Fibroblast of mammary gland (primary cell): ENCODE measurements around the gene SHTN1.
A peak's percentile ranks its signal among the peaks of the same experiment; 100 is the strongest.

Experiments
- DNase-seq: peaks from one replicate; pipeline ENCODE4 v3.0.0-alpha.2; 2010; ENCODE audit warnings: low read depth
- H3K4me3 ChIP-seq: 2 replicates; pipeline ENCODE4 v1.5.1; 2011; ENCODE audit warnings: low read depth, mild to moderate bottlenecking, low read length, moderate library complexity; ENCODE audit not compliant: control insufficient read depth
- CTCF ChIP-seq: conservative IDR thresholded peaks from 2 replicates; pipeline ENCODE4 v1.5.1; 2011; ENCODE audit warnings: low read depth, low read length, inconsistent platforms; ENCODE audit not compliant: control insufficient read depth, insufficient read depth

The SHTN1 gene

GRCh38 chr10:116960066-116960776 lies 44.8 kb downstream of the SHTN1 start:
- TF ChIP-seq CTCF, result no peak
- DNase-seq, result peak; percentile 74
- H3K4me3 ChIP-seq, result no peak overlapping the region

GRCh38 chr10:116952729-116953128 lies 52.3 kb downstream of the SHTN1 start:
- TF ChIP-seq CTCF, result no peak

GRCh38 chr10:116948530-116948870 lies 56.5 kb downstream of the SHTN1 start:
- TF ChIP-seq CTCF, result no peak
- no peak overlapping the region for H3K4me3 ChIP-seq
- DNase-seq, result no peak

More at GRCh38 chr10:116952729-116953128, 52.3 kb downstream of the SHTN1 start:
- DNase-seq, result no peak
- H3K4me3 ChIP-seq, result no peak overlapping the region

- no peak for TF ChIP-seq CTCF
- H3K4me3 ChIP-seq, result no peak overlapping the region
- DNase-seq, result peak; percentile 43
These were observed 57.0 kb downstream of the SHTN1 start for GRCh38 chr10:116947841-116948529.

- DNase-seq, result no peak
- no peak overlapping the region for H3K4me3 ChIP-seq
- TF ChIP-seq CTCF, result no peak
These were observed 60.1 kb downstream of the SHTN1 start for GRCh38 chr10:116944911-116945310.

- no peak for DNase-seq
- no peak overlapping the region for H3K4me3 ChIP-seq
- no peak for TF ChIP-seq CTCF
These were observed 73.2 kb downstream of the SHTN1 start for GRCh38 chr10:116931806-116932205.

GRCh38 chr10:116926426-116926825 lies 78.6 kb downstream of the SHTN1 start:
- no peak for TF ChIP-seq CTCF
- H3K4me3 ChIP-seq, result no peak overlapping the region
- no peak for DNase-seq
